GM18861 (cell line): Measurements from ENCODE around the gene PSMB5.

Experiments used
- ATAC-seq: cut with Tn5 transposase; IDR thresholded peaks from one replicate; pipeline ENCODE4 v1.9.1; 2021; ENCODE audit not compliant: unreplicated experiment

The PSMB5 gene

DNA sequence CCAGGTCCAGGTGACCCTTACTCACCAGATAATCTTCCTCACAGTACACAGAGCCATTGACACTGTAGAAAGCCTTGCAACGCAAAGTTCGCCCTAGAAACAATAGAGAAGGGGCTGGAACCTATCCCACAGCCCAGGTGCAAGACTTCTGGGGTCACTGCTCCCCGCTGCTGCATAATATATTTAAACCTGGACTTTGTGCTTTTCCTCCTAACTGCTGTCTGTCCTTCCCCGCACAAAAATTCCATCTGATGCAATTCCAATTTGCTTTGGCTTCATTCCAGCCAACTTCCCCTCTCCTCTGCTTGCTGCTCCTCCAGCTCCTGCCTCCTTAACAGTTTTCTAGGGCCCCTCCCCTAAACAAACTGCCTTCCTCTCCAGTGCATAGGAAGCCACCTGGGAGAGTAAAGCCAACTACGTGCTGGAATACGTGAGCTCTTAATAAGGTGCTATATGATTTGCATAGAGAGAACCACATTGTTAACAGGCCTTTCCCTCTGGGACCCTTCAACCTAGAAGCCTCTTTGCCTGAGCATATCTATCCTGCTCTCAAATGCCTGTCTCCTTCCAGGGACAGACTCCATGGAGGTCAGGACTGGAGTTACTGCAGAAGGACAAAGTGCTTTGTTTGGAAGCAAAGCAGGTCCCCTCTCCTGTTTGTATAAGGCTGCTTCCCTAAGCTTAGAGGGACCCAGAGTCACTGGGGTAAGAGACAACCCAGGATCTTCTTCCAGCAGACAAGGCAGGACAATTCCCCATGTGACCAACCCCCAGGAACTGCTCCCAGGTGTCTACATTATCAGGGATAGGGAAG, 57.9 kb downstream of the PSMB5 start:
- ATAC-seq = no peak
